ENCODE data around the gene EXTL1. TPM values are rescaled to one million over a fixed set of nuclear protein-coding genes. Genes with fewer than 3 reads are reported as not detected.

EXTL1 gene
- total and polyA plus RNA-seq, 2 donors (not counting 3 experiments of a cell fraction or from before 2014, with no cell fraction given), result not detected

GRCh38 chr1:26034504-26035202, 13.1 kb downstream of the EXTL1 start:
- Histone ChIP-seq H2AFZ (ENCODE audit: low read depth, low read length) (peak overlapping the region; percentile 99), H3K9me1 (replicated peaks; ENCODE audit: control insufficient read depth, extremely low read depth, insufficient read depth, low read length) (no peaks in the 10 kb centered on the region), H3K9ac (replicated peaks; ENCODE audit: extremely low read depth, insufficient read depth, low read length) (no peak overlapping the region), H3K4me3 (replicated peaks in 1 of 3; ENCODE audit: insufficient read depth in 1 of 3, low read depth in 1 of 3, low read length in 3 of 3) (peak overlapping the region; percentile 65 to 85 (median 81)), H3K36me3 (ENCODE audit: control insufficient read depth in 2 of 2, extremely low read depth in 1 of 2, insufficient read depth in 2 of 2, low read length in 2 of 2) (no peaks in the 10 kb centered on the region), H4K20me1 (replicated peaks; ENCODE audit: control insufficient read depth, extremely low read depth, insufficient read depth, low read length) (no peaks in the 10 kb centered on the region), H3K4me2 (ENCODE audit: insufficient read depth, low read length) (peak overlapping the region; percentile 90), H3K9me3 (replicated peaks; ENCODE audit: control insufficient read depth, insufficient read depth, low read length) (no peaks in the 10 kb centered on the region), H3K4me1 (ENCODE audit: control insufficient read depth, extremely low read depth, insufficient read depth, low read length) (peaks cover 15% of the 10 kb centered on the region), H3K79me2 (ENCODE audit: control insufficient read depth, insufficient read depth, low read length) (no peaks in the 10 kb centered on the region), H3K27me3 (ENCODE audit: control insufficient read depth in 2 of 2, insufficient read depth in 2 of 2, low read length in 2 of 2) (peaks cover 0 to 3% of the 10 kb centered on the region in 2 experiments), H3K27ac (ENCODE audit: insufficient read depth, low read depth, low read length) (no peak overlapping the region)
- peak; percentile 44 for FAIRE-seq
- dilution Hi-C loops (cut with MboI; ENCODE audit: extremely low pct_ligation_motif_present, low sequenced_read_pairs), result no loop called here
- intact Hi-C loops (cut with micrococcal nuclease), result loop anchor here (1.0 to 5.0 kb wide), 4 partner anchors 139 to 286 kb away; partner anchors contain the start of gene CEP85
- no peak for TF ChIP-seq JUN (IDR thresholded peaks at IDR 0.05; ENCODE audit: borderline replicate concordance, insufficient read depth, insufficient read length, low read depth)
- no peak for TF ChIP-seq MAX (IDR thresholded peaks at IDR 0.05; ENCODE audit: insufficient read depth, insufficient read length)
- no peak for TF ChIP-seq EZH2 (IDR thresholded peaks at IDR 0.05; ENCODE audit: borderline replicate concordance, low read depth, low read length, severe bottlenecking)
- TF ChIP-seq GATA2 (IDR thresholded peaks at IDR 0.05; ENCODE audit: insufficient read depth, insufficient read length, low read depth, low read length), result no peak
- TF ChIP-seq CTCF (IDR thresholded peaks at IDR 0.05; ENCODE audit: extremely low read depth in 1 of 2, insufficient read depth in 1 of 2, low read depth in 1 of 2, low read length in 2 of 2), result no peak
- no peak for TF ChIP-seq POLR2AphosphoS5 (IDR thresholded peaks at IDR 0.05; ENCODE audit: insufficient read depth, low read depth, low read length)
- no peak for TF ChIP-seq FOS (IDR thresholded peaks at IDR 0.05; ENCODE audit: borderline replicate concordance, insufficient read depth, low read length)
- no peak for TF ChIP-seq POLR2A (IDR thresholded peaks at IDR 0.05; ENCODE audit: low read depth, low read length)
- TF ChIP-seq MYC (IDR thresholded peaks at IDR 0.05; ENCODE audit: low read depth, low read length), result no peak
- ChIA-PET POLR2A (interaction anchor here (0.5 kb wide), 1 partner anchor 153 kb away, joined by 3 read pairs; no protein-coding TSS in a partner anchor), CTCF (interaction anchor here (0.7 to 4.3 kb wide), 15 partner anchors 9 to 382 kb away, joined by 3 to 151 read pairs (median 8); partner anchors contain the start of genes C1orf232, CEP85, EXTL1 and ZNF593)
- DNase-seq (ENCODE audit: low read depth, low spot score), result no peak
- no TSS peak for BruUV-seq (replicated peaks)
